ENCODE data around the gene ALOX15B. TPM values are rescaled to one million over a fixed set of nuclear protein-coding genes. Genes with fewer than 3 reads are reported as not detected.
A peak's percentile ranks its signal among the peaks of the same experiment; 100 is the strongest.

ALOX15B gene
- polyA plus RNA-seq, 3 donors = 0.62 to 1.2 (median 1.1) TPM

DNA sequence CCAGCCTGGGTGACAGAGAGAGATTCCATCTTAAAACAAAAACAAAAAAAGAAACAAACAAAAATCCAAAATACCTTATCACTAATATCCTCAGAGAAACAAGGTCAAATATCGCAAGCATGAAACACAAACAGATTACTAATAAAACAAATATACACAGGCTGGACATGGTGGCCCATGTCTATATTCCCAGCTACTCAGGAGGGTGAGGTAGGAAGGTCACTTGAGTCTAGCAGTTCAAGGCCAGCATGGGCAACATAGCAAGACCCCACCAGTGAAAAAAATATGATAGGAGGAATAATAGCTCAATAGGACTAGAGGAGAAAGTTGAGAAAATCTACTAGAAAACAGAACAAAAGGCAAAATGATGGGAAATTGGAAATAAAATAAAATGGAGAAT is 6.9 kb upstream of the ALOX15B start:
- DNase-seq (ENCODE audit: low read depth in 3 of 3, low spot score in 2 of 3) = no peak

DNA sequence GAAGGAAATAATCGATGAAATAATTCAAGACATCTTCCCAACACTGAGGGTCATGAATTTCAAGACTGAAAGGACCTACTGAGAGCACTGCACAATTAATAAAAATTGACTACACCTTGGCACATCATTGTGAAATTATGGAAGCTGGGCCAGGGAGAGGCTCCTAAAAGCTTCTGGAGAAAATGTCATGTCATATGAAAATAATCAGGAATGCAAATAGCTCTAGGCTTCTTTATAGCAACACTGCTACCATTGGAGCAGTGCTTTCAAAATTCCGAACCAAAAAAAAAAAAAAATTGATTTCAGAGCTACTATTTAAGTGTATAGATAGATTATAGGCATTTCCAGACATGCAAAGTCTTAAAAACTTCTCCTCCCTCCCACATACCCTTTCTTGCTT is 6.4 kb upstream of the ALOX15B start:
- no peak for DNase-seq (ENCODE audit: low read depth in 3 of 3, low spot score in 2 of 3)

DNA sequence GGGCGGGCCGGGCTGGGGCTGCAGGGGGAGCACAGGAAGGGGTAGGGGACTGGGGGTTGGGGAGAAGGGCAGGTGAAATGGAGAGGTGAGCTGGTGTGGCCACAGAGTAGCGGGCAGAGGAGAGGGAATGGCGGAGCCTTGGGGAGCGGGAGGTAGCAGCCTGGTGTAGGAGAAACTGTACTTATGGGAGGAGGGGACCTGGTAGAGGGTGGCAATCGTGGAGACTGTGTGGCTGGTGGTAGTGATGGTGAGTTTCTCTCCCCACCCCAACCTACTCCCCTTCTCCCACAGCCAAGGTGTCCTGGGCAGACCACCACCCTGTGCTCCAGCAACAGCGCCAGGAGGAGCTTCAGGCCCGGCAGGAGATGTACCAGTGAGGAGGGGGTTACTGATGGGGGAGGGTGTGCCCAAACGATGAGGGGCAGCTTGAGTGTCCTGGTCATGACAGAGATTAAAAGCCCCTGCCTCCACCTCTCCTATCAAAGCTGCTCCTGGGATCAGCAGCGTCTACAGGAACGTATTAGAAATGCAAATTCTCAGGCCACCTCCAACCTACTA is 831 bp downstream of the ALOX15B start:
- no peak for DNase-seq (ENCODE audit: low read depth in 3 of 3, low spot score in 2 of 3)

DNA sequence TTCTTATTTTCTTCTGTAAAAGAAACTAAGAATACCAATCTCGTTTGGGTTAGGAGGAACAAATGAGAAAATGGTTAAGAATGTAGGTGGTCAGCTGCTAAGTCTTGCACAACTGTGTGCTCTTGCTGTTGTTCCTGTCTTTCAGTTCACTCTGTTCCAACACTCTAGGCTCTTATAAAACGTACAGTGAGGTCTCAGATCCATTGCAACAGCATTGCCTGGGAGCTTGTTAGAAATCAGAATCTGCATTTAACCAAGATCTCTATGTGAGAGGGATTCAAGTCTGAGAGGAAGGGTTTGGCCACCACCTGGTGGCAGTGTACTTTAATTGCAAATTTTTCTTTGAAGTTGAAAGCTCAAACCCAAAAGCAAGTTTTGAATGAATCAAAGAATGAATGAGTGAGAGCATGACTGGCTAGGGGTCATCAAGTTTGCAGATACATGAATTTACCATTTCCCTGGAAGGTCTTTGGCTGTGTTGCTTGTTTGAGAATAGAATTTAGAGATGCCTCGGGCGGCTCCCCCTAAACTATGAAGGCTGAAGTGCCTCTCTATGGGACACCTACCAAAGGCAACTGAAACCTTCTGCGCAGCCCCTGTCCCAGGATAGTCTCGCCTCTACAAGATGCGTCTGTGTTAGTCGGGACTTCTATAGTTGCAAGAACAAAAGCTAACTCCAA is 2.5 kb downstream of the ALOX15B start:
- DNase-seq (ENCODE audit: low read depth in 3 of 3, low spot score in 2 of 3) = no peak

DNA sequence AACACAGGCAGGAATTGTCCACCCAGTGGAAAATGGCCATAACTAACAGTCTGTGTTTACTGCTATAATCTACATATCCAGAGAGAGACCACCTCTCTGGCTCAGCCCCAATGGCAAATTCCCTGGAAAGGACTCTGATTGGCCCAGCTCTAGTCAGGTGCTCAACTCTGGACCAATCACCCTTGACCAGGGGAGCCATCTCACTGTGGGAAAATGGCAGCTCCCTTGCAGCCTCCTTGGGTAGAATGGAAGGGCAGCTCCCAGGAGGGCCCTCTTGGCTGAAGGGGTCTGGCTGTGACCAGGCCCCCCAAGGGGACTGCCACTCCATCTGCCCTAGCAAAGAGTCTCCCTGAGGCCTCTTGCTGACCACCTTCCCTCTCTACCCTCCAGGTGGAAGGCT is 3.1 kb downstream of the ALOX15B start:
- no peak for DNase-seq (ENCODE audit: low read depth in 3 of 3, low spot score in 2 of 3)

DNA sequence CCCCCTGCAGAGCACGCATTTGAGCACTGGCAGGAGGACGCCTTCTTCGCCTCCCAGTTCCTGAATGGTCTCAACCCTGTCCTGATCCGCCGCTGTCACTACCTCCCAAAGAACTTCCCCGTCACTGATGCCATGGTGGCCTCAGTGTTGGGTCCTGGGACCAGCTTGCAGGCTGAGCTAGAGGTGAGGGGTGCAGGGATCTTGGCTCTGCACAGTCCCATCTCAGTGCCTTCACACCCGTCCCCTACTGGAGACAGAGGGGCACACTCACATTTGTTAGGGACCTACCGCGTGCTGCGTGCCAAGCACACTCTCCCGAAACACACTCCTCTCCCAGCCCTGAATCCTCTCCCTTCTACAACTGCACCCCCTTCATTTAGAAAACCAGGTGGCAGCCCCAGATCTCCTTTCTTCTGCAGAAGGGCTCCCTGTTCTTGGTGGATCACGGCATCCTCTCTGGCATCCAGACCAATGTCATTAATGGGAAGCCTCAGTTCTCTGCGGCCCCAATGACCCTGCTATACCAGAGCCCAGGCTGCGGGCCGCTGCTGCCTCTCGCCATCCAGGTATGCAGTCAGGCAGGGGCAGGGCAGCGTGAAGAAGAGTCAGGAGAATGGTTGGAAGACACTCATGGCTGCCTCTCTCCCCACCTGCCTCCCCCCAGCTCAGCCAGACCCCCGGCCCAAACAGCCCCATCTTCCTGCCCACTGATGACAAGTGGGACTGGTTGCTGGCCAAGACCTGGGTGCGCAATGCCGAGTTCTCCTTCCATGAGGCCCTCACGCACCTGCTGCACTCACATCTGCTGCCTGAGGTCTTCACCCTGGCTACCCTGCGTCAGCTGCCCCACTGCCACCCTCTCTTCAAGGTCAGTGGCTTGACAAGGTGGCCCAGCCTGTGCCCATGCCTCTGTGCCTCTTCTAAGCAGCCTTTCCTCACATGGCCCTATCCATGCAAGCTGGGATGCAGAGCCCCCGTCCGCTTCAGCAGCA is 6.3 kb downstream of the ALOX15B start:
- no peak for DNase-seq (ENCODE audit: low read depth in 3 of 3, low spot score in 2 of 3)

DNA sequence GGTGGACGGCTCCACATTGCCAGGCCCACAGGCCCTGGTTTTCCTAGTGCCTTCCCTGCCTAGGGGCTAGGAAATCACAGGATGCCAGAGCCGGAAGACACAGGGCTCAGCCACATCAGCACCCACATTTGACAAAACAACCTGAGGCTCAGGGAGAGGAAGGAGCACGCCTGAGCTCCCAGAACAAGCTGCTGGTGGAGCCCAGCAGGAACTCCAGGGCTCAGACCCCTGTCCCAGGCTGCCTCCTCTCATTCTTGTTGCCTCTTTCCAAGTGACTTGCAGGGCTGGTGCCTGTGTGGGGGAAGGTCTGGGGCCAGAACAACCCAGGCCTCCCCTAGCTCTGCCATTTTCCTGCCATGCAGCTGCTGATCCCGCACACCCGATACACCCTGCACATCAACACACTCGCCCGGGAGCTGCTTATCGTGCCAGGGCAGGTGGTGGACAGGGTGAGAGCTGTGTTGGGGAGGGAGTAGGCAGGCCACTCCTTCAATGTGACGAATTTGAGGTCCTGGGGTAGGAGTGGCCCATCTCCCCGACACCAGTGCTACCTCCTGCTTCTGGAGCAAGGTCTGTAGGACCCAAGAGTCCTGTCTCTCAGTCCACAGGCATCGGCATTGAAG is 7.6 kb downstream of the ALOX15B start:
- DNase-seq (ENCODE audit: low read depth in 3 of 3, low spot score in 2 of 3) = no peak

DNA sequence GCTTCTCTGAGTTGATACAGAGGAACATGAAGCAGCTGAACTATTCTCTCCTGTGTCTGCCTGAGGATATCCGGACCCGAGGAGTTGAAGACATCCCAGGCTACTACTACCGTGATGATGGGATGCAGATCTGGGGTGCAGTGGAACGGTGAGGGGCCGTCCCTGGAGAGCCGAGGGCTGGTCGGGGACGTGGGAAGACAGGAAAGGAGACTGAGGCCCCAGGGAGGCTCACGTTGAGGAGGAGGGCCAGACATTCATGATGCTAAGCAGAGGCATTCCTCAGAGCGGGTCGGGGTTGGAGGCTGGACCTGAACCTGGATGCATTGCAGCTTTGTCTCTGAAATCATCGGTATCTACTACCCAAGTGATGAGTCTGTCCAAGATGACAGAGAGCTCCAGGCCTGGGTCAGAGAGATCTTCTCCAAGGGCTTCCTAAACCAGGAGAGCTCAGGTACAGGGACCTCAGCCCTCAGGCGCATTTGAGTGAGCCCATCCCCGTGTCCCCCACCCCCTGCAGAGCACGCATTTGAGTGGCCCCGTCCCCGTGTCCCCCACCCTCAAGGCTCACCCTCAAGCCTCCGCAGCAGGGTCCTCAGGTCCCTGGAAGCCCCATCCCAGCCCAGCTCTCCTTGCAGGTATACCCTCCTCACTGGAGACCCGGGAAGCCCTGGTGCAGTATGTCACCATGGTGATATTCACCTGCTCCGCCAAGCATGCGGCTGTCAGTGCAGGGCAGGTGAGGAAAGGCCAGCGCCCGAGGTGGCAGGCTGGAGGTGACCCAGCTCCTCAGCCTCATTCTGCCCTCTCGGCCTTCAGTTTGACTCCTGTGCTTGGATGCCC is 8.3 kb downstream of the ALOX15B start:
- DNase-seq (ENCODE audit: low read depth in 3 of 3, low spot score in 2 of 3) = no peak

DNA sequence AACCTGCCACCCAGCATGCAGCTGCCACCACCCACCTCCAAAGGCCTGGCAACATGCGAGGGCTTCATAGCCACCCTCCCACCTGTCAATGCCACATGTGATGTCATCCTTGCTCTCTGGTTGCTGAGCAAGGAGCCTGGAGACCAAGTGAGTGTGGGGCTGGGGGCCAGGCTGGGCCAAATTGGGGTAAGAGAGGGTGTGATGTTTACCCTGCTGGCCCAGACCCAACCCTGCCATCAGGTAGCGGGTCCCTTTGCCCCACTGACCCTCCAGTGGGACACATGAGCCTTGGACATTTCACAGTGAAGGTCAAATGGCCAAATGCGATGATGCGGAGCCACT is 8.9 kb downstream of the ALOX15B start:
- DNase-seq (ENCODE audit: low read depth in 3 of 3, low spot score in 2 of 3) = no peak

DNA sequence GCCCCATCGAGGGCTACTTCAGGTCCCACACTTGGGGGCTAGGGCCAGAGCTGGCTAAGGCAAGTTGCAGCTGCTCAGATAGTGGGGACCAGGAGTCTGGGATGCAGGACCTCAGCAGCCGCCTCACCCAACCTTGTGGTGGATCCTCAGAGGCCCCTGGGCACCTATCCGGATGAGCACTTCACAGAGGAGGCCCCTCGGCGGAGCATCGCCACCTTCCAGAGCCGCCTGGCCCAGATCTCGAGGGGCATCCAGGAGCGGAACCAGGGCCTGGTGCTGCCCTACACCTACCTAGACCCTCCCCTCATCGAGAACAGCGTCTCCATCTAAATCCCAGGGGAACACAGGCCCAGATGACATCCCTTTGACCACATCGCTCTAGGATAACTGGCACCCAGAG is 9.4 kb downstream of the ALOX15B start:
- no peak for DNase-seq (ENCODE audit: low read depth in 3 of 3, low spot score in 2 of 3)

DNA sequence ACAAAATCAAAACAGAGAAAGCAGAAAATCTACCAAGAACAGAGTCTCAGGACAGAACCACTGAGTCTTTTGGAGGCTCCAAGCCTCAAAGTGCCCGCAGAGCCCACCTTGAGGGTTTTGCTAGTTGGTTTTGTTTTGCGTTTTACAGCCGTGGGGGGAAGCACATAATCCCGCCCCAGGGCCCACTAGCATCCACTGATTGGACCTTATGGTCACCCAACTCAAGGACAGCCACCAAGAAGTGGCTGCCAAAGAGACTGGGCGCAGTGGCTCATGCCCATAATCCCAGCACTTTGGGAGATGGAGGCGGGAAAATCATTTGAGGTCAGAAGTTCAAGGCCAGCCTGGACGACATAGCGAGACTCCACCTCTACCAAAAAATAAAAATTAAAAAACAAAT is 9.9 kb downstream of the ALOX15B start:
- DNase-seq (ENCODE audit: low read depth in 3 of 3, low spot score in 2 of 3) = no peak

DNA sequence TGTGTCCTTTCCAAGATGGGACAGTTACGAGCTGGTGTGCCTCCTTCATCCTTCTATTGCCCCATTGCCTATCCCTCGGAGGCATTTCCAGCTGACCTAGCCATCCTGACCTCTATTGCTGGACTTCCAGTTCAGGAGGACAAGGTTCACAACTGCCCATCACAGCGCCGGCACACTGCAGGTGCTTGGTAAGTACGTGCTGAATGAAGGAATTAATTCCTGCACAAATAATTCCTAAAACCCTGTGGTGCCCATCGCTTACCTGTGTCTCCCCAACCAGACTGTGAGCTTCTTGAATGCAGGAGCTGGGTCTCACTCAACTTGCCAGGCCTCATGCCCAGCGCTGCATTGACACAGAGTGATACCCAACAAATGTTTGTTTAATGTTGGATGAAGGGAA is 13.0 kb downstream of the ALOX15B start:
- no peak for DNase-seq (ENCODE audit: low read depth in 3 of 3, low spot score in 2 of 3)

DNA sequence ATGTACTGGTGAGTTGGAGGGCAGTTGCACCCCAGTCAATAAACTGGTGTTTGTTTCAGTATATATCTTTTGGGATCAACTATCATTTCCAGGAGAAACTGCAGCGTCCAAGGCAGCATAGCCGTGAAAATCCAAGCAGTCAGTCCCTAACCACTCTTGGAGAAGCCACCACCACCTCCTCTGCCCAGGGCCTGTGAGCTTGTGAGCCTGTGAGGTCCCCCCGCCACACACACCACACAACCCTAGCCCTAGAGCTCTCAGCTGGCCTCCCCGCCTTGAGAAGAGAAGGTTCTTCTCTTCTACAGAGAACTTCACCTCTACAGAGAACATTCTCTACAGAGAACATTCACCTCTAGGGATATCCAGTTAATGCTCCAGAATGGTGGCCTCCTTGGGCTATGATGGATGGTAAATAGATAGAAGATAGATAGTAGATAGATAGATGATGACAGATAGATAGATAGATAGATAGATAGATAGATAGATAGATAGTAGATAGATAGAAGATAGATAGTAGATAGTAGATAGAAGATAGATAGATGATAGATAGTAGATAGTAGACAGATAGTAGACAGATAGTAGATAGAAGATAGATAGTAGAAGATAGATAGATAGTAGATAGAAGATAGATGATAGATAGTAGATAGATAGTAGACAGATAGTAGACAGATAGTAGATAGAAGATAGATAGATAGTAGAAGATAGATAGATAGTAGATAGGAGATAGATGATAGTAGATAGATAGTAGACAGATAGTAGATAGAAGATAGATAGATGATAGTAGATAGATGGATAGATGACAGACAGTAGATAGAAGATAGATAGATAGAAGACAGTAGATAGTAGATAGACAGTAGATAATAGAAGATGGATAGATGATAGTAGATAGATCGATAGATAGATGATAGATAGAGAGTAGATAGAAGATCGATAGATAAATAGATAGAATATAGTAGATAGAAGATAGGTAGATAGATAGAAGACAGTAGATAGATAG is 13.7 kb downstream of the ALOX15B start:
- no peak for DNase-seq (ENCODE audit: low read depth in 3 of 3, low spot score in 2 of 3)

DNA sequence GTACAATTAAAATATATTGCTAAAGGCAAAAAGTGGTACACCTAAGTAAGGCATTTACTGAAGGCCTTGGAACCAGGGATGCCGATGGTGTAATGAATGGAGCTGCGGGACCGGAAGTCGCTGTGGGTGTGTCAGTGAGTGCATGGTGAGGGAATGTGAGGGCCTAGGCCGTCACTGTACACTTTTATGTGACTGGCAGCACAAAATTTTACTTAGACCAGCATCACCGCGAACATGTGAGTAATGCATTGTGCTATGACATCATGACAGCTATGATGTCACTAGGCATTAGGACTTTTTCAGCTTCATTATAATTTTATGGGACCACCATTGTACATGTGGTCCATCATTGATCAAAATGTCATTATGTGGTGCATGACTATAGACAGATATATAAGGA is 14.7 kb downstream of the ALOX15B start:
- DNase-seq (ENCODE audit: low read depth in 3 of 3, low spot score in 2 of 3) = no peak

DNA sequence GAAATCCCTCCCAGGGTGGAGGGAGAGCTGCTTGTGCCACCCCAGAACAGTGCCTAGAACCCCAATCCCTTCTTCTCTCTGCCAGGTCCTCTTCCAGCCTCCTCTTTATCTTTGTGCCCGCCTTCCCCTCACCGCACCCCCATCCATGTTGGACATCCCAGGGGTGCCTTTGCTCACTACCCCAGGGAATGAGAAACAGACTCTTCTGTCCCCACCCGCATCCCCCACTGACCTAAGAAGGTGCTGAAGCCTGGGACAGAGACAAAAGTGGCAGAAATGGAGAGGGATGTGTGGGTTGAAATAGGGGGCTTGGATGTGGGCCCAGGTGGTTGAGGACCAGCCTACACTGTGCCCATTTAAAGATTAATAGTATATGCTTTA is 17.0 kb downstream of the ALOX15B start:
- no peak for DNase-seq (ENCODE audit: low read depth in 3 of 3, low spot score in 2 of 3)

DNA sequence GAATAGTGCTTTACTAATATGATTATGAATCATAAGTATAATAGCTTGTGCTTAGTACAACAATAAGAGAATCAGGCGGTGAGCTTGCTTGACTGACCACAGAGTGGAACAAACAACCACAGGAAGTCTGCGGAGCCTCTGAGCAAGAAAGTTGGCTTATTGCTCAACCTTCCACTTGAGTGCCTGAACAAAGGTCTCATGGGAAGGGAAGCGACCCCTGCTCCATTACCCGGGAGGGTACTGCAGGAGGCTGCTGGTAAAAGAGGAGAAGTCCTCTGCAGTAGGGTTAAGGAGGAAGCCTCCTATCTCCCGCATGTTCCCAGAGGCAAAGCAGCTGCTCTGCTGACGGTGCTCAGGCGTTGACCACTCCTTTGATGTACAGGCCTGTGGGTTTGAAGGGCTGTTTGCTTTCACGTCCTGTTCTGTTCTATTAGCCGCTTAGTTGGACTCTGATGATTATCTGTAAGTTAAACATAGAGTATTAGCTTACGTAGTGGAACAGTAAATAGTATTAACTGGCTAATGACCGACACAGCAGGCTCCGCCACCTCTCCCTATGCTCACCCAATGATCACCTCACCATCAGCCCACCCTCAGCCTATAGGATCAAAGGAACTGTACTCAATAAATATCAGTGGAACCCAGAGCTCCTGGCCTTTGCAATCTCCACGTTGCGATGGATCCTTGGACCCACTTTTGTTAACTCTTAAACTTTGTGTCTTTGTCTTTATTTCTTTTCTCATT is 17.5 kb downstream of the ALOX15B start:
- DNase-seq (ENCODE audit: low read depth in 3 of 3, low spot score in 2 of 3) = no peak

DNA sequence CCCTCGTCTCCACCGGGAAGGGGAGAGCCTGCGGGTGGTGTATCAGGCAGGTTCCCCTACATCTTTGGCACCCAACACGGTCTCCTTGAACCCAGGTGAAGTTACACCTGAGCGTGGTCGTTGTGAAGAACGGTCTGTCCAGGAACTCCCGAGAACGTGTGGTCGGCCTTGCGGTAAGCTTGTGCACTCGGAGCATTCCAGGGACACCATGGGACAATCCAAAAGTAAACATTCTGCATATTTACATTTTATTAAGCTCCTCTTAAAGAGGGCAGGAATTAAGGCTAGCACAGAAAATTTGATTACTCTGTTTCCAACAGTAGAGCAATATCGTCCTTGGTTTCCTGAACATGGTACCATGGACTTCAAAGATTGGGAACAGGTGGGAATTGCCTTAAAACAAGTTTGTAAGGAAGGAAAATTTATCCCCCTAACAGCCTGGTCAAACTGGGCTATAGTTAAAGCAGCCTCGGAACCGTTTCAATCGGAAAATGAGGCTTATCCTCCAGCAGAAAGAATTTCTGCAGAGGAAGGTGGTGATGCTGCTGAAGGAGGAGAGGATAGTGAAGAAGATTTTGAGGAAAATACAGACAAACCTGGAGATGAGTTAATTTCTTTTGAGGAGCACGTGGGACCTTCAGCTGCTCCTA is 18.2 kb downstream of the ALOX15B start:
- DNase-seq (ENCODE audit: low read depth in 3 of 3, low spot score in 2 of 3) = no peak

DNA sequence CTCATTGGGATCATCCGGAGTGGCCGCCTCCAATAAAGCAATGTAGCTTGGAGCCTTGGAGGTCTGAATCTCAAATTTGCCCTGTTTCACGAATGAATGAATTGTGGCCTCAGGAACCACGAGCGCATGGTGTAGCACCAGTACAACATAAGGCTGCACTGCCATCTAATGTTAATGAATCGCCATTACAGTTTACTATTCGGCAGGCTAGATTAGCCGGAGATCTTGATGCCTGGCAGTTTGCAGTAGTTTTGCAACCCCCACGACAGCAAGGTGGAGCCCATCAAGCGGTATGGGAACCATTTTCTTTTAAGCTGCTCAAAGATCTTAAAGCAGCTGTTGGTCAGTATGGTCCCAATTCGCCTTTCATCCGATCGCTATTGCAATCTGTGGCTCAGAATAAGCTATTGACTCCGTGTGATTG is 18.8 kb downstream of the ALOX15B start:
- DNase-seq (ENCODE audit: low read depth in 3 of 3, low spot score in 2 of 3) = peak in 2 of 3 donors; percentile 71 to 77

Data from right renal cortex interstitium (tissue), 3 donors.